GM12864 (cell line): ENCODE results near the gene UXT.
A peak's percentile ranks its signal among the peaks of the same experiment; 100 is the strongest.

Source experiments
- DNase-seq: peaks from one replicate; pipeline ENCODE4 v3.0.0-alpha.2; 2011; ENCODE audit warnings: low read depth
- H3K4me3 ChIP-seq: 2 replicates; pipeline ENCODE4 v1.5.1; 2011; ENCODE audit warnings: mild to moderate bottlenecking, low read depth, low read length, control low read depth
- CTCF ChIP-seq: IDR thresholded peaks from 2 replicates; pipeline ENCODE4 v1.5.1; 2011; ENCODE audit warnings: low read depth, mild to moderate bottlenecking, moderate library complexity, low read length, control low read depth, inconsistent platforms; ENCODE audit errors: missing control alignments

UXT gene, protein sequence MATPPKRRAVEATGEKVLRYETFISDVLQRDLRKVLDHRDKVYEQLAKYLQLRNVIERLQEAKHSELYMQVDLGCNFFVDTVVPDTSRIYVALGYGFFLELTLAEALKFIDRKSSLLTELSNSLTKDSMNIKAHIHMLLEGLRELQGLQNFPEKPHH

GRCh38 chrX:47658684-47659420 lies at the start of gene UXT:
UXT (minus strand) TSS chrX:47659180; CDS start chrX:47658927, 253 bp downstream.
- H3K4me3 ChIP-seq = peak within 1 kb of the TSS; percentile 80
- no peak for TF ChIP-seq CTCF
- DNase-seq = peak; percentile 81

GRCh38 chrX:47707031-47707780 lies 48.2 kb upstream of the UXT start:
- no peak overlapping the region for H3K4me3 ChIP-seq
- no peak for TF ChIP-seq CTCF
- no peak for DNase-seq

DNA sequence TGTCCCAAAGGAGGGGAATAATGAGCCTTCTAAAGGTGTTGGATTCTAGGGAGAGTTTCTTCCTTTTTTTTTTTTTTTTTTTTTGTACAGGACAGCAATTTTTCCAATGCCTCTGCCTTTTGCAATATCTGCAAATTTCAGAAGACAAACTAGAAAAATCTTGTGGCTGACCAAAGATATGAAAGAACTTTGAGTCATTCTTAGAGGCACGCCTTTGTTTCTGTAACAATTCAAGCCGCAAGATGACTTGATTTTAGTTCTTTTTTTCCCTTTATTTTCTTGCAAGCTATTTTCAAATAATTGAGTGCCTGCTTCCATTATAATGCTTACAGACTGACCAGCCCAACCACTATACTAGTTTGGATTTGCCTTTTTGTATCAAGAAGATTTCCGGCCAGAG lies 47.6 kb upstream of the UXT start:
- TF ChIP-seq CTCF = no peak
- DNase-seq = no peak
- no peak overlapping the region for H3K4me3 ChIP-seq

GRCh38 chrX:47704736-47705135 lies 45.8 kb upstream of the UXT start:
- no peak overlapping the region for H3K4me3 ChIP-seq
- TF ChIP-seq CTCF = no peak
- DNase-seq = no peak

GRCh38 chrX:47697181-47697580 lies 38.2 kb upstream of the UXT start:
- H3K4me3 ChIP-seq = no peak overlapping the region
- TF ChIP-seq CTCF = no peak
- no peak for DNase-seq

- TF ChIP-seq CTCF = no peak
- no peak for DNase-seq
Observed at GRCh38 chrX:47690175-47690574, 31.2 kb upstream of the UXT start.

More at GRCh38 chrX:47690175-47690574, 31.2 kb upstream of the UXT start:
- no peak overlapping the region for H3K4me3 ChIP-seq
